HG02610 (cell line): Measurements from ENCODE around the gene INF2.
"Not testable (repeated sequence)": the region's sequence is repeated elsewhere in the genome, so short reads cannot be mapped to it uniquely, and the experiment has no call there.

Experiments used
- ATAC-seq: cut with Tn5 transposase; IDR thresholded peaks from one replicate; pipeline ENCODE4 v1.9.1; 2021; ENCODE audit warnings: mild to moderate bottlenecking, moderate library complexity; ENCODE audit not compliant: unreplicated experiment

The INF2 gene

GRCh38 chr14:104656014-104656714 lies 33.3 kb upstream of the INF2 start:
- ATAC-seq, result no peak

DNA sequence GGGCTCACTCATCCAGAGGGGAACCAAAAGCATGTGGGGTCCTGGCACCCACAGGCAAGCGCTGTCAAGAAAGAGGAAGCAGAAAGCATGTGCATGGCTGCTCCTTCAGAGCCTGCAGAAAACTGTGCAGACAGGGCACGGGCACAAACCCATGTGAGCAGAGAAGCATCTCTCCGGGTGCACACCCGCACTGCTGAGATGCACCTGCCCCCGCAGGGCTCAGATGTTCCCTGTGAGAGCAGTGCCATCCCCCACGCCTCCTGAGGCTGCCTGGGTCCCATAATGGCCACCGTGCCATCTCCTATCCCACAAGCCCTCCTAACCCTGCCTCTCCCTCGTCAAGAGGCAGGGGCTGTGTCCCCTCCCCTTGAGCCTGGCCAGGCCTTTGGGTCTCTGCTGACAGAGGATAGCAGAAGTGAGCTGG lies 32.3 kb upstream of the INF2 start:
- ATAC-seq, result no peak

DNA sequence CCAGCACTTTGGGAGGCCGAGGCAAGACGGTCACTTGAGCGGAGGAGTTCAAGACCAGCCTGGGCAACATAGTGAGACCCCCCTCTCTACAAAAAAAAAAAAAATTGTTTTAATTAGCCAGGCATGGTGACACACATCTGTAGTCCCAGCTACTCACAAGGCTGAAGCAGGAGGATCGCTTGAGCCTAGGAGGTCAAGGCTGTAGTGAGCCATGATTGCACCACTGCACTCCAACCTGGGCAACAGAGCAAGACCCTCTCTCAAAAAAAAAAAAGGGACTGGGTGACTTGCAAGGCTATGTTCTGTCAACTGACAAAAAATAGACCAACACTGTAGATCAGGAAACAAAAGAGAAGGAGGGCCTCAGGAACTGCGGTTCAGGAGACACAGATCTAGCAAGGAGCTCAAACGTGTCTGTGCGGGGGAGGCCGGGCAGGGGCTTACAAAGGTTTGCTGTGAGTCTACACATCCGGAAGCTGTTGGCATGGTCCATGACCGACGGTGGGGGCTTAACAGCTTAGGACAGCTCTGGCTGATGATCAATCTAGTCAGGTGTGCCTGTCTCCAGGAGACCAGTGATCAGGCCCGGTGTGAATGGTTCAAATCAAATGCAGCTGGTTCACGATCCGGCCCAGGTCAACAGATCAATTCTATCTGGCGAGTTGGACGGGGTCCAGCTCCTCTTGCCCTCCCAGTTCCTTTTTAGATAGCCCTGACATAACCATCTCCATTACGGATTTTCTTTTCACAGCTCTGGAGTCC lies 31.7 kb upstream of the INF2 start:
- peak; percentile 35 for ATAC-seq

DNA sequence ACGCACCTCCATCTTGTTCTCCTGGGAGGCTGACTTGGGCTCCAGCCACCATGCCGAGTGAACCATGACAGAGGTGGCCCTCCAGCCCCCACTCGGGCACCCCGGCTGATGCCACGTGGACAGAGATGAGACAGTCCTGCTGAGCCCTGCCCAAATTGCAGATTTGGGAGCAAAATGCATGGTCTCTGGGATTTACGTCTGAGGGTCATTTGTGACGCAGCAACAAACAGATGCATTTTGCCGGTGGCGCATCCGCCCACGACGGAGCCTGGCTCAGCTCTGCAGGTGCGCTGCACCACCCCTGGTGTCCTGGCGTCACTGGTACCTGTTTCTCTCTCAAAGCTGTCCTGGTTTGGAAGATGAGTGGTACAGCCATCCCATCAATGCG lies 31.1 kb upstream of the INF2 start:
- no peak for ATAC-seq

GRCh38 chr14:104659146-104659545 lies 30.3 kb upstream of the INF2 start:
- no peak for ATAC-seq

- no peak for ATAC-seq
Observed at GRCh38 chr14:104659764-104660523, 29.5 kb upstream of the INF2 start.

DNA sequence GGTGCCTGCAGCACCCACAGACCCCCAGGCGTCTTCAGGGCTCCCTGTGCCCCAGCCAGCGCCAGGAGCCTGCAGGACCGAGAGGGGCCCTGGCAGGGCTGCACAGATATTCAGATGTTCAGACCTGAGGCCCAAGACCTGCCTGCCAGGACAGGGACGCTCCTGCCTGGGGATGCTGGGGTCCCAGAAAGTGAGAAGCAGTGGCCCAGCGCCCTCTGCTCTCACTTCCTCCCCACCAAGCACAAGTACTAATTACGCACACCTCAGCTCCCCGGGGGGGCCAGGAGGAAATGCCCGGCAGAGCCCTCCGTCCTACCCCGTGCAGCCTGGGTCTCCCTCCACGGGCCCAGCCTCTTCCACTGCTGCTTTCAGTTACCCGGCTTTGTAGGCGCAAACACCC lies 28.8 kb upstream of the INF2 start:
- ATAC-seq, result no peak

GRCh38 chr14:104661086-104661485 lies 28.3 kb upstream of the INF2 start:
- ATAC-seq, result no peak

GRCh38 chr14:104661528-104662157 lies 27.8 kb upstream of the INF2 start:
- not testable (repeated sequence) for ATAC-seq

DNA sequence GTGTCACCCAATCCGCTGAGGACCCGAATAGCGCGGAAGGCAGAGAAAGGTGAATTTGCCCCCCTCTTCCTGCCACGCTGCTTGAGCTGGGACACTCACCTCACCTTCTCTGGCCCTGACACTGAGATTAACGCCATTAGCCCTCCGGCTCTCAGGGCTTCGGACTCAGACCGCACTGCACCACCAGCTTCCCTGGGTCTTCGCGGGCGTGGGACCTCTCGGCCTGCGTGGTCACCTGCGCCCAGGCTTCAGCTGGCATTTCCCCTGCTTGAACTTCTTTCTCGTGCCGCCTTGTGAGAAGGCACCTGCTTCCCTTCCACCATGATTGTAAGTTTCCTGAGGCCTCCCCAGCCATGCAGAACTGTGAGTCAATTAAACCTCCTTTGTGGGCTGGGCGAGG lies 26.9 kb upstream of the INF2 start:
- ATAC-seq, result not testable (repeated sequence)

GRCh38 chr14:104664107-104664506 lies 25.3 kb upstream of the INF2 start:
- no peak for ATAC-seq

GRCh38 chr14:104664588-104664987 lies 24.8 kb upstream of the INF2 start:
- no peak for ATAC-seq

DNA sequence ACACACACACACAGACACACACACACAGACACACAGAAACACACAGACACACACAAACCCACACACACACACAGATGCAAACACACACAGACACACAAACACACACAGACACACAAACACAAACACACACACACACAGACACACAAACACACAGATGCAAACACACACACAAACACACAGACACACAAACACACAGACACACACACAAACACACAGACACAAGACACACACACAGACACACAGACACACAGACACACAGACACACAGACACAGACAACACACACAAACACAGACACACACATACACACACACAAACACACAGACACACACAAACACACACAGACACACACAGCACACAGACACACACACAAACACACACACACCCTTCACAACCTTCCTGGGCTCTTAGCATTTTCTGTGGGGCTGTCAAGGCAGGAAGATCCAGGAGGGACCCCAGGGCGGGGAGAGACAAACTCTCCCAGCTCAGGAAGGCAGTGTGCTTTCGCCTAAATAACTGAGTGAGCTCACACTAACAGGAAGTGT lies 24.2 kb upstream of the INF2 start:
- ATAC-seq, result no peak

DNA sequence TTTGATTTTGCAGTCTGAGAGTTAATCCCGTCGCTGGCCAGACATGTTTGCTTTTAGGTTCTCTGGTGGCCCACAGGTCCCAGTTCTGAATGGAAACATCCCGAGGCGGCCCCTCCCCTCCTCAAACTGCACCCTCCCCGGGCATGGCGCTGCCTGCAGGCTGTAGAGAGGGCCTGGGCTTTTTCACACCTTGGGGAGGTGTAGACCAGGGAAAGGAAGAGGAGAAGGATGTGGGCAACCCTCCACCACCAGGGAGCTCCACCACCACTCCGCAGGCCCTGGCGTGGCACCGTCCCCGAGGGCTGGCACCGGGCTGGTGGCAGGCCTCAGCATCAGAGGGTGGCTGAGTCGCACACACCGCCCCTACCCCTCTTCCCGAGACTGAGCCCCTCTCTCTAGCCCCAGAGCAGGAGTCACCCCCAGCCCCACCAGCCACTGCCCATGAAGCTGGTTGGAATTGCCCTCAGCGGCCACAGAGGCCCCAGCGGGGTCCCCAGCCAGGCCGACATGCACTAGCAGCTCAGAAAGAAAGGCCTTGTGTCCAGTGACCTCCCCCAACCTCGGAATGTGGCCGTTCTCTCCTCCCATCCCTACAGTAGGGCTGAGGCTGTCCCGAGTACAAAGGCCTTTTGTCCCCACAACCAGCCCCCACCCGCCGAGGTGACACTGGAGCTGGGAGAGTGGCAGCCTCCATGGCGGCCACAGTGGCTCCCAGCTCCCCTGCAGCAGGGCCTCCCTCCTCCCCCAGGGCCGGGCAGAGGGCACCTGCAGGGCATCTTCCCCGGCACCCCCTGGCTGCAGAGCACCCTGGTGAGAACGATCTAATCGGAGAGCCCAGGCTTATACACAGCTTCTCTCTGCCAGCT lies 23.5 kb upstream of the INF2 start:
- ATAC-seq, result no peak

GRCh38 chr14:104666523-104666895 lies 22.9 kb upstream of the INF2 start:
- ATAC-seq, result not testable (repeated sequence)

DNA sequence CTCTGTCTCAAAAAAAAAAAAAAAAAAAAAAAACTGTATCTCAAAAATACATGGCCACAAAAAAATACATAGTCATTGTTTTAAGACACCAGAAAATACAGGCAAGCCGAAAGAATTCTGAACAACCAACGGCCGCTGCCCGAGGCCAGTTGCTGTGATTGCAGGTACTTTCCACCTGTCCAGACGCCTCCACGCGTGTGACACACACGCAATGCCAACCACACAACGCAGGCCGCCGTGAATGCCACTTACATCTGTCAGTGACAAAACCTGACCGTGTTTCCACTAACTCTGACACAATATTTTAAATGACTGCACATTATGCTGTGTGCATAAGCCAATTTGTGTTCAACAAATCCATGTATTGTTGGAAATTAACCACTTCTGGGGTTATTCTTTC lies 22.4 kb upstream of the INF2 start:
- ATAC-seq, result no peak

GRCh38 chr14:104669697-104670096 lies 19.7 kb upstream of the INF2 start:
- ATAC-seq, result no peak

DNA sequence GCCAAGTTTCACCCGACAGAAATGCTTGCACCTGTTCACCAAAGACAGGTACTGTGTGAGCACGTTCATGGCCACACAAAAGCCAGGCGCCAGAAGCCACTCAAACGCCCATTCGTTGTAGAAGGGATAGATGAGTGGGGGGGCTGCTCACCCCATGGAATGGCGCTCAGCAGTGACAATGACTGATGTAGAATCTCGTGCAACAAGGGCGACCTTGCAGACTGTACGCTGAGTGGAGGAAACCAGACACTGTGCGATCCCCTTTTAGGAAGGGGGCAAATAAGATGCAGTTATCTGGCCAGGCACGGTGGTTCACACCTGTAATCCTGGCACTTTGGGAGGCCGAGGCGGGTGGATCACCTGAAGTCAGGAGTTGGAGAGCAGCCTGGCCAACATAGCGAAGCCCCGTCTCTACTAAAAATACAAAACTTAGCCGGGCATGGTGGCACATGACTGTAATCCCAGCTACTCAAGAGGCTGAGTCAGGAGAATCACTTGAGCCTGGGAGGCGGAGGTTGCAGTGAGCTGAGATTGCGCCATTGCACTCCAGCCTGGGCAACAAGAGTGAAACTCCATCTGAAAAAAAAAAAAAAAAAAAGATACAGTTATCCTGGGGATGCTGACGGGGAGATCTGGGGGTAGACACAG lies 18.0 kb upstream of the INF2 start:
- not testable (repeated sequence) for ATAC-seq

GRCh38 chr14:104672119-104672518 lies 17.3 kb upstream of the INF2 start:
- not testable (repeated sequence) for ATAC-seq

DNA sequence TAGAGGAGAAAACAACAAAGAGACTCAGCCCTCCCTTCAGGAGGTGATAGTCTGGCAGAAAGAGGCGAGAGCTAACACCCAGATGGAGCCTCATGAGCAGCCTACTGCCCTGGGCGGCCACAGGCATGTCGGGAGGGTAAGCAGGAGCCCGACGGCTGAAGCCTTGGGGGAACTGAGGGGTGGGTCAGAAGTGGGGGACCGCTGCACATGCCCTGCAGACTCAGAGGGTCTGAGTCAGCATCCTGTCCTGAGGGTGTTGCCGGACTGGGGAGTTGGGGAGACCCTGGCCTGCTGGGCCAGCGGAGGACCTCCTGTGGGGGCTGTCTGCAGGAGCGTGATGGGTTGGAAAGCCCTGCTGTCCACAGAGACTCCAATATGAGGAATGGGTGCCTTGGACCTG lies 15.9 kb upstream of the INF2 start:
- ATAC-seq, result no peak
